IMR-90 (cell line): ENCODE measurements around the gene TTLL11. TPM values are rescaled to one million over a fixed set of nuclear protein-coding genes. Genes with fewer than 3 reads are reported as not detected.

Source experiments
- ATAC-seq: fragments of 200-7000 bp; cut with Tn5 transposase; 2 replicates; pipeline ENCODE4 v1.9.1; 2020; ENCODE audit warnings: low read depth, mild to moderate bottlenecking, moderate library complexity
- BruUV-seq: library from RNA; stranded (reverse); fragments of 400-500 nt; replicated peaks from 2 replicates; lab custom pipeline; 2021; lab: Mats Ljungman, UMichigan
- CTCF ChIA-PET: fragments of 300-600 bp; formaldehyde crosslinking; extraction: SDS; loops from one replicate; lab custom pipeline; 2021; ENCODE audit warnings: antibody characterized with exemption; lab: Yijun Ruan, JAX
- POLR2A ChIA-PET: fragments of 300-600 bp; sonication (Branson Sonifier 250); formaldehyde crosslinking; loops from one replicate; lab custom pipeline; 2022; ENCODE audit warnings: antibody characterized with exemption; ENCODE audit not compliant: unreplicated experiment; lab: Charles Lee
- DNase-seq: peaks from one replicate; pipeline ENCODE4 v3.0.0; 2013
- H2AFZ ChIP-seq: replicated peaks from 2 replicates; pipeline ENCODE3; 2013; ENCODE audit warnings: low read length, mild to moderate bottlenecking; ENCODE audit not compliant: poor library complexity
- H2AK5ac ChIP-seq: 2 replicates; pipeline ENCODE4 v1.6.1; 2013; ENCODE audit warnings: low read depth, low read length, inconsistent platforms
- H2AK9ac ChIP-seq: replicated peaks from 2 replicates; pipeline ENCODE3; 2013; ENCODE audit warnings: mild to moderate bottlenecking, low read depth, low read length, moderate library complexity; ENCODE audit not compliant: poor library complexity
- H2BK120ac ChIP-seq: 2 replicates; pipeline ENCODE4 v1.6.1; 2013; ENCODE audit warnings: low read depth, low read length, inconsistent platforms
- H2BK15ac ChIP-seq: 3 replicates; pipeline ENCODE4 v1.6.1; 2013; ENCODE audit warnings: low read depth, low read length, inconsistent platforms
- H2BK20ac ChIP-seq: 2 replicates; pipeline ENCODE4 v1.6.1; 2013; ENCODE audit warnings: low read depth, mild to moderate bottlenecking, inconsistent platforms, low read length, moderate library complexity
- H2BK5ac ChIP-seq: 2 replicates; pipeline ENCODE4 v1.6.1; 2013; ENCODE audit warnings: mild to moderate bottlenecking, low read depth, low read length, inconsistent platforms; ENCODE audit not compliant: poor library complexity, severe bottlenecking
- H3K14ac ChIP-seq: replicated peaks from 2 replicates; pipeline ENCODE4 v1.6.1; 2013; ENCODE audit warnings: low read depth, low read length, inconsistent platforms
- H3K18ac ChIP-seq: 2 replicates; pipeline ENCODE4 v1.6.1; 2013; ENCODE audit warnings: low read depth, low read length, control low read depth
- H3K23ac ChIP-seq: 2 replicates; pipeline ENCODE4 v1.6.1; 2013; ENCODE audit warnings: low read depth, low read length, inconsistent platforms
- H3K27ac ChIP-seq: 2 replicates; pipeline ENCODE4 v1.5.1; 2013; ENCODE audit warnings: mild to moderate bottlenecking, control low read depth, low read length; ENCODE audit not compliant: insufficient read depth
- H3K27me3 ChIP-seq: 2 replicates; pipeline ENCODE4 v1.6.1; 2013; ENCODE audit warnings: low read length; ENCODE audit not compliant: control insufficient read depth, insufficient read depth
- H3K36me3 ChIP-seq: 2 replicates; pipeline ENCODE4 v1.6.1; 2013; ENCODE audit warnings: low read length, mixed read lengths; ENCODE audit not compliant: control insufficient read depth, insufficient read depth
- H3K4ac ChIP-seq: 2 replicates; pipeline ENCODE4 v1.6.1; 2013; ENCODE audit warnings: low read depth, low read length, inconsistent platforms
- H3K4me1 ChIP-seq: 2 replicates; pipeline ENCODE4 v1.6.1; 2013; ENCODE audit warnings: low read length, mixed read lengths; ENCODE audit not compliant: control insufficient read depth, insufficient read depth
- H3K4me2 ChIP-seq: 2 replicates; pipeline ENCODE4 v1.6.1; 2013; ENCODE audit warnings: low read depth, mild to moderate bottlenecking, control low read depth, low read length, moderate library complexity
- H3K4me3 ChIP-seq: 2 replicates; pipeline ENCODE4 v1.5.1; 2013; ENCODE audit warnings: low read depth, mild to moderate bottlenecking, control low read depth, low read length, moderate library complexity; ENCODE audit not compliant: insufficient read depth
- H3K56ac ChIP-seq: 2 replicates; pipeline ENCODE4 v1.6.1; 2013; ENCODE audit warnings: low read length, inconsistent platforms; ENCODE audit not compliant: insufficient read depth; ENCODE audit errors: extremely low read depth
- H3K79me1 ChIP-seq, 2 experiments: 2 replicates each; pipeline ENCODE4 v1.6.1; 2013; ENCODE audit warnings: low read length in 2 of 2, inconsistent platforms in 1 of 2, low read depth in 1 of 2
- H3K9ac ChIP-seq: 2 replicates; pipeline ENCODE4 v1.6.1; 2013; ENCODE audit warnings: low read depth, low read length, control low read depth
- H3K9me1 ChIP-seq: 2 replicates; pipeline ENCODE4 v1.6.1; 2013; ENCODE audit warnings: low read length, inconsistent platforms; ENCODE audit not compliant: insufficient read depth
- H3K9me3 ChIP-seq: 2 replicates; pipeline ENCODE4 v1.6.1; 2013; ENCODE audit warnings: low read length; ENCODE audit not compliant: control insufficient read depth, insufficient read depth
- H4K20me1 ChIP-seq: 2 replicates; pipeline ENCODE4 v1.6.1; 2013; ENCODE audit warnings: low read length, inconsistent platforms; ENCODE audit not compliant: insufficient read depth
- H4K5ac ChIP-seq: 2 replicates; pipeline ENCODE4 v1.6.1; 2013; ENCODE audit warnings: mild to moderate bottlenecking, low read depth, low read length, control low read depth
- H4K8ac ChIP-seq, 2 experiments: 2 replicates each; pipeline ENCODE4 v1.6.1; 2013; ENCODE audit warnings: low read depth in 2 of 2, low read length in 2 of 2, control low read depth in 1 of 2, inconsistent platforms in 1 of 2
- H4K91ac ChIP-seq: 2 replicates; pipeline ENCODE4 v1.6.1; 2013; ENCODE audit warnings: low read depth, low read length, inconsistent platforms; ENCODE audit not compliant: insufficient read depth
- CHD1 ChIP-seq: IDR thresholded peaks from 2 replicates; pipeline ENCODE4 v1.6.1; 2012; ENCODE audit warnings: low read depth, low read length, improper control_type of control experiment
- MXI1 ChIP-seq: IDR thresholded peaks from 2 replicates; pipeline ENCODE4 v1.6.1; 2012; ENCODE audit warnings: low read depth, mild to moderate bottlenecking, low read length, moderate library complexity, borderline replicate concordance
- RCOR1 ChIP-seq: IDR thresholded peaks from 2 replicates; pipeline ENCODE4 v1.6.1; 2012; ENCODE audit warnings: mild to moderate bottlenecking, low read length, improper control_type of control experiment; ENCODE audit not compliant: insufficient replicate concordance
- WGBS, 2 experiments: methylation state at CpG; one replicate each; pipeline versions ENCODE4 v1.1.5 to v1.1.7; 2013; ENCODE audit warnings: missing lambda C conversion rate in 2 of 2; ENCODE audit not compliant: insufficient read length in 1 of 2; ENCODE audit errors: extremely low coverage in 2 of 2; 5-methylcytosine and 5-hydroxymethylcytosine counted together
- dilution Hi-C: fragments of 300-500 bp; cut with HindIII; formaldehyde crosslinking; loops from one replicate; pipeline ENCODE4 v1.14.3; 2018; ENCODE audit warnings: low sequenced_read_pairs; ENCODE audit not compliant: unreplicated experiment
- in situ Hi-C: fragments of 300-500 bp; cut with MboI; formaldehyde crosslinking; loops from 3 replicates; pipeline ENCODE4 v1.14.3; 2019; ENCODE audit warnings: low sequenced_read_pairs, inconsistent platforms, mixed read lengths
- intact Hi-C: fragments of 100-400 bp; cut with micrococcal nuclease; formaldehyde crosslinking; loops from 2 replicates; pipeline ENCODE4 v1.10.0; 2022
- polyA plus RNA-seq, 3 experiments: library from polyadenylated mRNA; depleted of rRNA; stranded (reverse); fragments of >200 nt; gene quantifications; 2 replicates each; pipeline ENCODE4 v1.2.3, GENCODE V29; 2012; ENCODE audit warnings: low replicate concordance in 1 of 3
- total RNA-seq: library from RNA; depleted of rRNA; stranded (reverse); fragments of >200 nt; gene quantifications from 2 replicates; pipeline ENCODE4 v1.2.3, GENCODE V29; 2012

The TTLL11 gene
- total and polyA plus RNA-seq, 2 of the 4 experiments (the other 2 are of a cell fraction), result 2.0 to 4.6 TPM

GRCh38 chr9:122102156-122102555, 9.0 kb upstream of the TTLL11 start:
- Histone ChIP-seq H2BK15ac (no peak overlapping the region), H3K27me3 (peaks cover 3% of the 10 kb centered on the region), H4K8ac (no peak overlapping the region), H4K20me1 (no peaks in the 10 kb centered on the region), H3K4ac (no peak overlapping the region), H4K91ac (no peak overlapping the region), H3K79me1 (no peaks in the 10 kb centered on the region), H3K14ac (no peak overlapping the region), H2BK5ac (no peak overlapping the region), H3K56ac (no peak overlapping the region), H2BK120ac (no peak overlapping the region), H2BK20ac (no peak overlapping the region), H3K27ac (no peak overlapping the region), H4K5ac (no peak overlapping the region), H3K9me1 (no peaks in the 10 kb centered on the region), H3K9ac (no peak overlapping the region), H3K4me1 (peaks cover 6% of the 10 kb centered on the region; the same call in 1 of the 2 replicates), H3K9me3 (no peaks in the 10 kb centered on the region), H3K4me2 (no peak overlapping the region), H3K4me3 (no peak overlapping the region), H3K36me3 (no peaks in the 10 kb centered on the region), H2AFZ (no peak overlapping the region), H2AK9ac (no peak overlapping the region), H3K23ac (no peak overlapping the region), H2AK5ac (no peak overlapping the region), H3K18ac (no peak overlapping the region)
- dilution Hi-C loops, result no loop called here
- no peak for TF ChIP-seq MXI1
- TF ChIP-seq RCOR1, result no peak
- TF ChIP-seq CHD1, result no peak
- ChIA-PET POLR2A (no interaction called here), CTCF (interaction anchor here (0.6 to 0.9 kb wide), 2 partner anchors 23 to 249 kb away, joined by 3 read pairs; no protein-coding TSS in a partner anchor)
- no TSS peak for BruUV-seq
- ATAC-seq, result no peak
- in situ Hi-C loops, result no loop called here
- intact Hi-C loops, result no loop called here
- no CpG with 5 or more reads among the region's 2 CpGs for WGBS, 2 experiments
- no peak for DNase-seq
